GM21515 (cell line): Measurements from ENCODE around the gene PNMA3.
"Not testable (repeated sequence)": the region's sequence is repeated elsewhere in the genome, so short reads cannot be mapped to it uniquely, and the experiment has no call there.

Experiments
- ATAC-seq: cut with Tn5 transposase; IDR thresholded peaks from one replicate; pipeline ENCODE4 v1.9.1; 2021; ENCODE audit not compliant: unreplicated experiment

PNMA3 gene

DNA sequence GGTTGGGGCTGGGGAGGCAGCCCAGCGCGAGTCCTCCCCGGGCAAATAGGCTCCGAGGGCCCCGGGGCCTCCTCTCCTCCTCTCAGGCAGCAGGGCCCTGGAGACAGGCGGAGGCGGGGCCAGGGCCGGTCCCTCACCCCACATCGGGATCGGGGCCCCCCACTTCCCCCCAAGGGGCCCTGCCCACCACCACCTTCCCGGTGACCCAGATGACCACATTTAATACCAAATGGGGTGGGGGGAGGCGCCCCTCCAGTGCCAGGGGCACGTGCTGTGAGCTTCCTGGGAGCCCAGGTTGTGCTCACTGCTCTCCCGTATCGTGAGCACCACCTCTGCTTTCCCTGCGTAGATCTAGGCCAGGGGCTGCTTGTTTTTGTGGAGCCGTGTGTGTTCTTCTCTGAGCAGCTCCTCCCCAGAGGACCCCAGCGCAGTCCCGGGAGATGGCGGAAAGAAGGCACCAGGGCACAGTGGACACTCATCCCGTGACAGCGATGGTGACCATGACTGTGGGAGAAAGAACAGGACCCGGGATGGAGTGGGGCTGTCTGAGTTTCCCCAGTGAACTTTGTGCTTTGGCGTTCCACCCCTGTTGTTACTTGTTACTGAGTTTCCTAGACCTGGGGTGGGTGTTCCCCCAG is 18.1 kb downstream of the PNMA3 start:
- no peak for ATAC-seq

DNA sequence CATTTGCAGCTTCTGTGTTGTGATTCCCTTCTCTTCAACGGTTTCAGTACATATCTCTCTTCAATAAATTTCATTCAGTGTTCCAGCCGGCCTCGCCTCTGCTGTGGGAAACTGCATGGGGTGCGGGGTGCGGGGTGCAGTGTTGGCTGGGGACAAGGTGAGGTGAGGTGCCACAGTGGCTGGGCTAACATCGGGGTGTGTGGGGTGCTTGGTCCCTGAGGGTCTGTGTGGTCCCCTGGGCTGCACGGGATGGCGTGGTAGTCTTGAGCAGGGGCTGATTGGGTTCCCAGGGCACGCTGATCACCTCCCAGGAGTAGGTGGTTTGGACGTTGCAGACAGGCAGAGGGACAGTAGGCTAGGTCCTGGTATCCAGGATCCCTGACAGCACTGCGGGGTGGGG is 18.7 kb downstream of the PNMA3 start:
- ATAC-seq: no peak

DNA sequence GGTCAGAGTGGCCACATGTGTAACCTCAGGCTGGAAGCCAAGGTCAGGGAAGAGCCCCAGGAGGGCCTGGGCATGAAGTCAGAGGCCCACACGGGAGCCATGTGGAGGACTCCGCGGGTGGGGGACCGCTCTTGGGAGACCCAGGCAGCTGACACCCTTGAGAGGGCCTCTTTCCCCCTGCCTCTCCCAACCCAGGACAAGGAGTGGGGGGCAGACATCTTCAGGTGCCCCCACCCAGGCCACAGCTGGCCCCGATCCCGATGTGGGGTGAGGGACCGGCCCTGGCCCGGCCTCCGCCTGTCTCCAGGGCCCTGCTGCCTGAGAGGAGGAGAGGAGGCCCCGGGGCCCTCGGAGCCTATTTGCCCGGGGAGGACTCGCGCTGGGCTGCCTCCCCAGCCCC is 19.1 kb downstream of the PNMA3 start:
- ATAC-seq: no peak

- not testable (repeated sequence) for ATAC-seq
Observed at GRCh38 chrX:153077437-153078135, 21.3 kb downstream of the PNMA3 start.

GRCh38 chrX:153083238-153083923 is 27.1 kb downstream of the PNMA3 start:
- ATAC-seq: not testable (repeated sequence)

- ATAC-seq: no peak
Observed at GRCh38 chrX:153102418-153102817, 46.1 kb downstream of the PNMA3 start.

DNA sequence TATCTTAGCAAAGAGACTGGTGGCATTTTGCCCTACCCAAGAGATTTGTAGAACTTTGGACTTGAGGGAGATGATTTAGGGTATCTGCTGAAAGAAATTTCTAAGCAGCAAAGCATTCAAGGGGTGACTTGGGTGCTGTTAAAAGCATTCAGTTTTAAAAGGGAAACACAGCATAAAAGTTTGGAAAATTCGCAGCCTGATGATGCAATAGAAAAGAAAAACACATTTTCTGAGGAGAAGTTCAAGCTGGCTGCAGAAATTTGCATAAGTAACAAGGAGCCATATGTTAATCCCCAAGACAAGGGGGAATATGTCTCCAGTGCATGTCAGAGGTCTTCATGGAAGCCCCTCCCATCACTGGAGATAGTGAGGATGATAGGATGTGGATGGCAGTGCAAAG is 48.7 kb downstream of the PNMA3 start:
- ATAC-seq: not testable (repeated sequence)

DNA sequence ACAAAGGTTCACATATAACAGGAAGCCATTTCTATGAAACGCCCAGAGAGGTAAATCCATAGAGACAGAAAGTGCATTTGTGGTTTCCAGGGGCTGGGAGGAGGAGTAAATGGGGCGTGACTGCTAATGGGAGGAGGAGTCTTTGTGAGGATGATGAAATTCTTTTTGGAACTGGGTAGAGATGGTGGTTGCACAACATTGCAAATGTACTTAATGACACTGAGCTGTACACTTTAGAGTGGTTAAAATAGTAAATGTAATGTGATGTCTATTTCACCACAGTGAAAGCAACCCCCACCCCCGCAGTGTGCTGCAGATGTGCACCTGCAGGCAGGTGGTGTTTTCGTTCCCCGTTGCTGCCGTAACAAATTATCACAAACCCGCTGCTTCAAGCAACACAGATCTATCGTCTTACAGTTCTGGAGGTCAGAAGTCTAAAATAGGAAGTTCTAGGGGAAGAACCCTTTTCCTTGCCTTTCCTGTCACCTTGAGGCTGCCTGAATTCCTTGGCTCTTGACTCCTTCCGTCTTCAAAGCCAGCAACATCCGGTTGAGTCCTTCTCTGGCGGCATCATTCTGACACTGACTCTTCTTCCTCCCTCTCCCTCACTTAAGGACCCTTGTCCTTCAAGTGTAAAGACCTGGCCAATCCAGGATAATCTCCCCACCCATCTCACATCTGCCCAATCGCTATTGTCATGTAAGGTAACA is 50.0 kb downstream of the PNMA3 start:
- not testable (repeated sequence) for ATAC-seq
